SIG-M5 treated with dmso at 0.1 percent for 504 hours (cell line): Measurements from ENCODE around the gene TRIO.
"Not testable (repeated sequence)": the region's sequence is repeated elsewhere in the genome, so short reads cannot be mapped to it uniquely, and the experiment has no call there.

Source experiments
- DNase-seq: peaks from one replicate; lab custom pipeline; 2025; ENCODE audit not compliant: unreplicated experiment; lab: John Stamatoyannopoulos, UW

Gene TRIO

GRCh38 chr5:14421851-14422250, 278.7 kb downstream of the TRIO start:
- DNase-seq = no peak

GRCh38 chr5:14424011-14424685, 281.0 kb downstream of the TRIO start:
- no peak for DNase-seq

GRCh38 chr5:14425559-14425958, 282.4 kb downstream of the TRIO start:
- no peak for DNase-seq

GRCh38 chr5:14426521-14426920, 283.4 kb downstream of the TRIO start:
- no peak for DNase-seq

GRCh38 chr5:14428302-14429081, 285.4 kb downstream of the TRIO start:
- DNase-seq = no peak

GRCh38 chr5:14429101-14430050, 286.2 kb downstream of the TRIO start:
- no peak for DNase-seq

GRCh38 chr5:14431534-14431933, 288.4 kb downstream of the TRIO start:
- no peak for DNase-seq

- no peak for DNase-seq
Observed at GRCh38 chr5:14432931-14433589, 289.9 kb downstream of the TRIO start.

GRCh38 chr5:14435481-14435880, 292.3 kb downstream of the TRIO start:
- no peak for DNase-seq

- not testable (repeated sequence) for DNase-seq
Observed at GRCh38 chr5:14436122-14436521, 293.0 kb downstream of the TRIO start.

- DNase-seq = no peak
Observed at GRCh38 chr5:14436801-14437542, 293.8 kb downstream of the TRIO start.

GRCh38 chr5:14438195-14438606, 295.1 kb downstream of the TRIO start:
- DNase-seq = no peak

- DNase-seq = no peak
Observed at GRCh38 chr5:14439087-14439871, 296.1 kb downstream of the TRIO start.

GRCh38 chr5:14440223-14440581, 297.1 kb downstream of the TRIO start:
- DNase-seq = no peak

- DNase-seq = no peak
Observed at GRCh38 chr5:14440582-14441431, 297.7 kb downstream of the TRIO start.

- no peak for DNase-seq
Observed at GRCh38 chr5:14441641-14442040, 298.5 kb downstream of the TRIO start.

GRCh38 chr5:14442536-14442935, 299.4 kb downstream of the TRIO start:
- no peak for DNase-seq

- no peak for DNase-seq
Observed at GRCh38 chr5:14443671-14444093, 300.5 kb downstream of the TRIO start.

GRCh38 chr5:14444161-14444560, 301.0 kb downstream of the TRIO start:
- no peak for DNase-seq
